Uterus (tissue), 4 donors: ENCODE data around the gene RGS6. TPM values are rescaled to one million over a fixed set of nuclear protein-coding genes. Genes with fewer than 3 reads are reported as not detected.

Experiments used
- DNase-seq, 2 donors: peaks; one replicate each; pipeline ENCODE4 v3.0.0-alpha.2; 2019 to 2020
- H3K27ac ChIP-seq, 2 donors: fragments of 200-600 bp; sonication (generic); 1 replicate in 1 of 2; 2 replicates in 1 of 2; pipeline ENCODE4 v1.5.1; 2016 to 2018
- H3K27me3 ChIP-seq, 2 donors: fragments of 200-600 bp; sonication (generic); one replicate each; pipeline ENCODE4 v1.5.1; 2018 to 2019; ENCODE audit warnings: control low read depth in 1 of 2
- H3K36me3 ChIP-seq, 2 donors: fragments of 200-600 bp; sonication (generic); one replicate each; pipeline ENCODE4 v1.5.1; 2019; ENCODE audit warnings: control low read depth in 1 of 2
- H3K4me1 ChIP-seq, 2 donors: fragments of 200-600 bp; sonication (generic); one replicate each; pipeline ENCODE4 v1.5.1; 2018 to 2019; ENCODE audit warnings: control low read depth in 1 of 2
- H3K4me3 ChIP-seq, 2 donors: fragments of 200-600 bp; sonication (generic); 1 replicate in 1 of 2; 2 replicates in 1 of 2; pipeline ENCODE4 v1.5.1; 2018 to 2019; ENCODE audit warnings: mild to moderate bottlenecking in 1 of 2
- H3K9me3 ChIP-seq, 2 donors: fragments of 200-600 bp; sonication (generic); one replicate each; pipeline ENCODE4 v1.5.1; 2019; ENCODE audit warnings: control low read depth in 1 of 2
- POLR2A ChIP-seq, 2 donors: fragments of 450-650 bp; IDR thresholded peaks; one replicate each; pipeline ENCODE4 v1.6.1; 2016; ENCODE audit warnings: antibody characterized with exemption in 2 of 2, mild to moderate bottlenecking in 1 of 2, moderate library complexity in 1 of 2
- intact Hi-C: fragments of 100-400 bp; cut with DNase I; formaldehyde crosslinking; loops from one replicate; pipeline ENCODE4 v1.15.1; 2023; ENCODE audit warnings: low total_unique reads
- total RNA-seq, 4 donors: library from RNA; depleted of rRNA in 3 of 4; stranded (reverse); fragments of >200 nt in 3 of 4; gene quantifications; one replicate each; pipeline versions ENCODE4 v1.1.0 to v1.2.4, GENCODE V29; 2014 to 2023
- TF ChIP-seq, protein P1 (sequence below), 4 experiments: fragments of 200-600 bp in 2 of 4; fragments of 450-650 bp in 2 of 4; sonication (generic) in 2 of 4; IDR thresholded peaks; one replicate each; pipeline ENCODE4 v1.5.1; 2016 to 2019; ENCODE audit warnings: antibody characterized with exemption in 4 of 4, mild to moderate bottlenecking in 2 of 4, moderate library complexity in 1 of 4
- donor health status: DM: yes; HTN: yes; CAD: no.

Gene RGS6
- total RNA-seq, 4 donors from 2014 or later, result 1.0 to 7.4 (median 6.2) TPM; not detected in 1

DNA sequence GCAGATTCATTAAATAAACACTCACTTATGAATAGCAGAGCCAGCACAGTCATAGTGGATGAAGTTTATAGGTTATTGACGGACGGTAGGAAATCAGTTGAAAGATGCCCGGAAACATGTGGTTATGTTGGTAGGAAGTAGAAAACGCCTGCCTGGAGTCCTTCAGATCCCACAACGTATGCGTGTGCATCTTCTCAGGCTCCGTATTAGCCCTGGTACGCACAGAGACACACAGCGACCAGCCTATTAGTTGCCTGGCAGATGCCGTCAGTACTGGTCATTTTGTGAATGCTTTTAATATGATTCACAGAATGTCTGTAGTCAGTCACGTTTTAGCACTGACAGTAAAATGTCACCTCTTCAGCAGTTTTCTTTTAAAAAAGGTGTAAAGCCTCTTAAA is 196.4 kb downstream of the RGS6 start:
- TF ChIP-seq POLR2A (IDR thresholded peaks at IDR 0.05), result no peak
- TF ChIP-seq, protein P1, sequence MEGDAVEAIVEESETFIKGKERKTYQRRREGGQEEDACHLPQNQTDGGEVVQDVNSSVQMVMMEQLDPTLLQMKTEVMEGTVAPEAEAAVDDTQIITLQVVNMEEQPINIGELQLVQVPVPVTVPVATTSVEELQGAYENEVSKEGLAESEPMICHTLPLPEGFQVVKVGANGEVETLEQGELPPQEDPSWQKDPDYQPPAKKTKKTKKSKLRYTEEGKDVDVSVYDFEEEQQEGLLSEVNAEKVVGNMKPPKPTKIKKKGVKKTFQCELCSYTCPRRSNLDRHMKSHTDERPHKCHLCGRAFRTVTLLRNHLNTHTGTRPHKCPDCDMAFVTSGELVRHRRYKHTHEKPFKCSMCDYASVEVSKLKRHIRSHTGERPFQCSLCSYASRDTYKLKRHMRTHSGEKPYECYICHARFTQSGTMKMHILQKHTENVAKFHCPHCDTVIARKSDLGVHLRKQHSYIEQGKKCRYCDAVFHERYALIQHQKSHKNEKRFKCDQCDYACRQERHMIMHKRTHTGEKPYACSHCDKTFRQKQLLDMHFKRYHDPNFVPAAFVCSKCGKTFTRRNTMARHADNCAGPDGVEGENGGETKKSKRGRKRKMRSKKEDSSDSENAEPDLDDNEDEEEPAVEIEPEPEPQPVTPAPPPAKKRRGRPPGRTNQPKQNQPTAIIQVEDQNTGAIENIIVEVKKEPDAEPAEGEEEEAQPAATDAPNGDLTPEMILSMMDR (IDR thresholded peaks at IDR 0.05), result no peak
- no peak for DNase-seq
- H3K36me3 ChIP-seq, result no peaks in the 10 kb centered on the region
- no peak overlapping the region for H3K4me3 ChIP-seq
- no peaks in the 10 kb centered on the region for H3K9me3 ChIP-seq
- no peaks in the 10 kb centered on the region for H3K27me3 ChIP-seq
- H3K4me1 ChIP-seq, result no peaks in the 10 kb centered on the region
- intact Hi-C loops, result no loop called here
- H3K27ac ChIP-seq, result no peak overlapping the region

DNA sequence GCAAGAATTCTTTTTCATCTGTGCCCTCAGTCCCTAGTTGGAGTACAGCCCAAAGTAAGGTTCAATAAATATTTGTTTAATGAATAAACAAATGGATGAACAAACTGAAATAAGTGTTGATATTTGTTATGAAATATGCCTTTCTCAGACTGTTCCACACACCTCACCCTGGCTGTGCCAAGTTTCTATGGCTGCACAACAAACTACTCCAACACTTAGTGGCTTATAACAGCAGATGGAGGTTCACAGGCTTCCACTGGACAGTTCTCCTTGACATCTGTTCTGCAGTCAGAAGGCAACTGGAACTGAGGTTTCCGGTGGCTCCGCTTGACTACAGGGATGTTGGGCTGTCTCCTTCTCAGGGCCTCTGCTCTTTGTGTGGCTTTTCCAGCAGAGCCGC is 197.1 kb downstream of the RGS6 start:
- Histone ChIP-seq H3K36me3 (no peaks in the 10 kb centered on the region), H3K9me3 (no peaks in the 10 kb centered on the region), H3K4me1 (no peaks in the 10 kb centered on the region), H3K4me3 (no peak overlapping the region), H3K27ac (no peak overlapping the region), H3K27me3 (no peaks in the 10 kb centered on the region)
- intact Hi-C loops, result no loop called here
- DNase-seq, result no peak
- TF ChIP-seq POLR2A (IDR thresholded peaks at IDR 0.05), result no peak
- TF ChIP-seq, protein P1 (IDR thresholded peaks at IDR 0.05), result no peak

DNA sequence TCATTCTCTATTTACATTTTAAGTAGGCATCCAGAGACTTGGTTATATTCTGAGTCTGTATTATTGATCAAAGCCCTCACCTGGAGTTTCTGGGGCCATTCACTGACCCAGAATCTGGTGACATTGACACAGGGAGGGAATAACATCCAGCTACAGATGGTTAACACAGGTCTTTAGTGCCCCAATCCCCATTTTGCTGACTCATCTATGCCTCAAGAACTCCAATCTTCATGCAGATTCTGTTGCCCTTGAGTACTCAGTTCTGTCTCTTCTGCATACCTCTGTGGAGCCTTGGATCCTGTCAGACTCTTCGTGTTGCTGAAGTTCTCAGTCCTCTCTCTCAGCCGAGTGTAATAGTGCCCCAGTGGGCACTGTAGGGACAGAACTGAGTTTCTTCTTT is 208.9 kb downstream of the RGS6 start:
- TF ChIP-seq, protein P1 (IDR thresholded peaks at IDR 0.05), result no peak
- TF ChIP-seq POLR2A (IDR thresholded peaks at IDR 0.05), result no peak
- DNase-seq, result no peak
- intact Hi-C loops, result no loop called here
- no peaks in the 10 kb centered on the region for H3K36me3 ChIP-seq
- no peaks in the 10 kb centered on the region for H3K4me1 ChIP-seq
- H3K9me3 ChIP-seq, result no peaks in the 10 kb centered on the region
- no peak overlapping the region for H3K27ac ChIP-seq
- no peaks in the 10 kb centered on the region for H3K27me3 ChIP-seq
- H3K4me3 ChIP-seq, result no peak overlapping the region

DNA sequence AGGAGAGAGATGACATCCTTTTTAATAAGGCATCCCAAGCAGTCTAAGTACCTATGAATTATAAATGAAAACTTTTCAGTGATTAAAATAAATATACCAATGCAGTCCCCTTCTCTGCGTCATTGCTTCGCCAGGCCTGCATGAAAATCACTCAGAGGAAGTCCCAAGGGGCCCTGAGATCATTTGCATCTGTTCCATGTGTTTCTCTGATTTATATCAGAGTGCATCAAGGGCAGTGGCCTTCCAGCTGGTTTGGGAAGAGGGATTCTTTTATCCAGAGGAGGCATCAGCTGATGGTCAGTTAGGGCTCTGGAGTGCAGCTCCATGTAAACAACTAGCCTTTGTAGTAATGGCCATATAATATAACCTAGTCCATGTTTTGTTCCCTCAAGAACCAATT is 210.1 kb downstream of the RGS6 start:
- no peak overlapping the region for H3K27ac ChIP-seq
- no peaks in the 10 kb centered on the region for H3K4me1 ChIP-seq
- H3K27me3 ChIP-seq, result no peaks in the 10 kb centered on the region
- TF ChIP-seq, protein P1 (IDR thresholded peaks at IDR 0.05), result no peak
- no peak for TF ChIP-seq POLR2A (IDR thresholded peaks at IDR 0.05)
- DNase-seq, result no peak
- H3K36me3 ChIP-seq, result no peaks in the 10 kb centered on the region
- intact Hi-C loops, result no loop called here
- H3K9me3 ChIP-seq, result no peaks in the 10 kb centered on the region
- no peak overlapping the region for H3K4me3 ChIP-seq

DNA sequence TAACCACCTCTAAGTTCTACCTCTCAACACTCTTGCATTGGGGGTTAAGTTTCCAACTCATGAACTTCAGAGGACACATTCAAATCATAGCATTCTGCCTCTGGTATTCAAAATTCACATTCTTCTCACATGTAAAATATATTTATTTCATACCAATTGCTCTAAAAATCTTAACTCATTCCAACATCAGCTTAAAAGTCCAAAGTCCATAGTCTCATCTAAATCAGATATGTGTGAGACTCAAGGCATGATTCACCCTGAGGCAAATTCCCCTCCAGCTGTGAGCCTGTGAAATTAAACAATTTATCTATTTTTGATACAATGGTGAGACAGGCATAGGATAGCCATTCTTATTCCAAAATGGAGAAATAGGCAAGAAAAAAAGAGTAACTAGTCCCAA is 214.0 kb downstream of the RGS6 start:
- Histone ChIP-seq H3K27ac (no peak overlapping the region), H3K4me3 (no peak overlapping the region), H3K4me1 (no peaks in the 10 kb centered on the region), H3K27me3 (no peaks in the 10 kb centered on the region), H3K9me3 (no peaks in the 10 kb centered on the region), H3K36me3 (no peaks in the 10 kb centered on the region)
- intact Hi-C loops, result no loop called here
- TF ChIP-seq, protein P1 (IDR thresholded peaks at IDR 0.05), result no peak
- no peak for TF ChIP-seq POLR2A (IDR thresholded peaks at IDR 0.05)
- DNase-seq, result no peak
